HG03378 (cell line): ENCODE data around the gene CWF19L1.

Source experiments
- ATAC-seq: cut with Tn5 transposase; IDR thresholded peaks from one replicate; pipeline ENCODE4 v1.9.1; 2021; ENCODE audit warnings: mild to moderate bottlenecking, moderate library complexity; ENCODE audit not compliant: unreplicated experiment

Gene CWF19L1

DNA sequence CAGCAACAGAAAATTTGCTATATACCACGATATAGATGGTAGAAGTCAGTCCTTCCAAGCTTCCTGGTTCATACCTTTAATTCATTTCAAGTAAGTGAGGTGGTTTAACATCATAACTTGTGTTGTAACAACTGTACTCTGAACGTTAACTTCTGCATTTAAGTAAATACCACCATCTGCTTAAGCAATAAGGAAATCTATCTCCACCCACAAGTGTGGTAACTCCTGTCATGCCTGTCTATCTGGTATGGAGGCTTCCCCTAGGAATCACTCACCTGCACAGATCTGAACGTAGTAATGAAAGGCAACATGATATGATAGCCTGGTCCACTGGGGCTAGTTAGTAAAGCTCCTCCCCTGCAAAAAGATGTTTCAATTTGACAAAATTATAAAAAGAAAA lies 84.0 kb downstream of the CWF19L1 start:
- ATAC-seq, result no peak

DNA sequence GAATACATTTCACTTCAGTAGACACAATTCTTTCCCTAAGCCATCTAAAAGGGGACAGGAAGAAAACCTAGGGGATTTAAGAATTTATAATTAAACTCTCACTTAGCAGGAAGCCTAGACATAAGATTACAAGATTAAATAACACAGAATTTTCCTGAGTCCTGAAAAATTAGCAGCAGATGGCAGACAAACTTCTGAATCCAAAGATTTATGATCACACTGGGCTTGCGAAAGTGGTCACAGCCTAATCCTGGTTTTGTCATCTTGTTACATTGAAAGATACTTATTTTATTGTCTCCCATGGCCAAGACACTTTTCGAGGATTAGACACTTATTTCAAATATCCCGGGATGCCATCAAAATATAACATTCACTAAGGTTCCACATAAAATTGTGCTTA lies 84.5 kb downstream of the CWF19L1 start:
- no peak for ATAC-seq
